Measurements from ENCODE around the gene ZMIZ2. TPM values are rescaled to one million over a fixed set of nuclear protein-coding genes. Genes with fewer than 3 reads are reported as not detected.
"Not testable (repeated sequence)": the region's sequence is repeated elsewhere in the genome, so short reads cannot be mapped to it uniquely, and the experiment has no call there.

ZMIZ2 gene
- total RNA-seq, 1 experiment from 2014 or later = 69.0 TPM

DNA sequence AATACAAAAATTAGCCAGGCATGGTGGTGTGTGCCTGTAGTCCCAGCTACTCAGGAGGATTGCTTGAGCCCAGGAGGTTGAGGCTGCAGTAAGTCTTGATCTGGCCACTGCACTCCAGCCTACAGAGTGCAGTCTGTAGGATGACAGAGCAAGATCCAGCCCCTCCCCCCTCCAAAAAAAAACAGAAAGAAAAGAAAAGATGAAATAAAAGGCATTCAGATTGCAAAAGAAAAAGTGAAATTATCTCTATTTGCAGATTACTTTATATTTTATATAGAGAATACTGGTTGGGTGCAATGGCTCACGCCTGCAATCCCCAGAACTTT, 20.7 kb upstream of the ZMIZ2 start:
- H3K27me3 ChIP-seq (replicated peaks; ENCODE audit: control insufficient read depth, insufficient read depth, low read length) = no peaks in the 10 kb centered on the region
- H3K4me3 ChIP-seq (ENCODE audit: low read depth, low read length) = no peak overlapping the region
- ChIA-PET CTCF (no interaction called here), POLR2A (no interaction called here)
- peaks cover 8% of the 10 kb centered on the region; the same call in 1 of the 2 replicates for H3K4me1 ChIP-seq
- no peaks in the 10 kb centered on the region for H3K9me3 Mint-ChIP-seq (ENCODE audit: unreplicated experiment)
- BruUV-seq (replicated peaks) = no TSS peak
- H3K36me3 Mint-ChIP-seq (ENCODE audit: insufficient read depth, unreplicated experiment) = peaks cover 4% of the 10 kb centered on the region
- no peak overlapping the region for H3K27ac Mint-ChIP-seq (ENCODE audit: unreplicated experiment)
- no peaks in the 10 kb centered on the region for H3K4me1 Mint-ChIP-seq (ENCODE audit: low read depth, unreplicated experiment)
- DNase-seq = no peak
- intact Hi-C loops (cut with micrococcal nuclease; ENCODE audit: unreplicated experiment) = no loop called here
- no peaks in the 10 kb centered on the region for H3K27me3 Mint-ChIP-seq (ENCODE audit: insufficient read depth, unreplicated experiment)
- TF ChIP-seq, protein P1, sequence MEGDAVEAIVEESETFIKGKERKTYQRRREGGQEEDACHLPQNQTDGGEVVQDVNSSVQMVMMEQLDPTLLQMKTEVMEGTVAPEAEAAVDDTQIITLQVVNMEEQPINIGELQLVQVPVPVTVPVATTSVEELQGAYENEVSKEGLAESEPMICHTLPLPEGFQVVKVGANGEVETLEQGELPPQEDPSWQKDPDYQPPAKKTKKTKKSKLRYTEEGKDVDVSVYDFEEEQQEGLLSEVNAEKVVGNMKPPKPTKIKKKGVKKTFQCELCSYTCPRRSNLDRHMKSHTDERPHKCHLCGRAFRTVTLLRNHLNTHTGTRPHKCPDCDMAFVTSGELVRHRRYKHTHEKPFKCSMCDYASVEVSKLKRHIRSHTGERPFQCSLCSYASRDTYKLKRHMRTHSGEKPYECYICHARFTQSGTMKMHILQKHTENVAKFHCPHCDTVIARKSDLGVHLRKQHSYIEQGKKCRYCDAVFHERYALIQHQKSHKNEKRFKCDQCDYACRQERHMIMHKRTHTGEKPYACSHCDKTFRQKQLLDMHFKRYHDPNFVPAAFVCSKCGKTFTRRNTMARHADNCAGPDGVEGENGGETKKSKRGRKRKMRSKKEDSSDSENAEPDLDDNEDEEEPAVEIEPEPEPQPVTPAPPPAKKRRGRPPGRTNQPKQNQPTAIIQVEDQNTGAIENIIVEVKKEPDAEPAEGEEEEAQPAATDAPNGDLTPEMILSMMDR (IDR thresholded peaks at IDR 0.05; ENCODE audit: insufficient read depth in 1 of 2, low read depth in 1 of 2, low read length in 1 of 2, severe bottlenecking in 1 of 2, unreplicated experiment in 1 of 2) = no peak
- H3K36me3 ChIP-seq (ENCODE audit: control insufficient read depth, insufficient read depth, low read length) = no peaks in the 10 kb centered on the region
- H3K4me3 Mint-ChIP-seq (ENCODE audit: unreplicated experiment) = no peak overlapping the region
- no peaks in the 10 kb centered on the region for H3K9me3 ChIP-seq

DNA sequence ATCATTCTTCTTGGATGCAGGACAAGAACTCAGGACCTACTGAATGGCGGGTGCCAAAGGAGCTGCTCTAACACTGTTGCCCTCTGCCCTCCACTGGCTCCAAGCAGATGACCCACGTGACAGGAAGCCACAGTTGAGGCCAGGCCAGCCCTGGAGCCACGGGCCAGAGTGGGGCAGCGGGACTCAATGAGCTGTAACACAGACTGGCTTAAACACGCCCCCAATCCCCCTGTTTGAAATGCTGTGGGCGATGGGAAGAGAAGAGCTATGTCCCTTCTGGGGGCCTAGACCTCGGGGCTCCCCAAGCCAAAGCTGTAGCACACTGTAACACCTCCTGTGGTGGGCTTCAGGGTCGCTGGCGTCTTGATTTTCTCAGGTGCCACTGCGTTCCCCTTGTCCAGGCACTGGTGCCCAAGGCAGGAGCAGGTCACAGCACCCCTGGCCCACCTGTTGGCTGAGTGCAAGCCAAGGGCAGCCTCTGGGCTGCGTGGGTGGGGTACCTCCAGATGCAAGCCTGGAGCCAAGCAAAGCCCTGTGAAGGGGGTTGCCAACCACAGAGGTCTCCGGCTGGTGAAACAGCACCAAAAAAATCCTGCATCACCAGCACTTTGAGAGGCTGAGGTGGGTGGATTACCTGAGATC, 18.6 kb upstream of the ZMIZ2 start:
- H3K9me3 Mint-ChIP-seq (ENCODE audit: unreplicated experiment) = no peaks in the 10 kb centered on the region
- intact Hi-C loops (cut with micrococcal nuclease; ENCODE audit: unreplicated experiment) = no loop called here
- CTCF ChIA-PET = no interaction called here

DNA sequence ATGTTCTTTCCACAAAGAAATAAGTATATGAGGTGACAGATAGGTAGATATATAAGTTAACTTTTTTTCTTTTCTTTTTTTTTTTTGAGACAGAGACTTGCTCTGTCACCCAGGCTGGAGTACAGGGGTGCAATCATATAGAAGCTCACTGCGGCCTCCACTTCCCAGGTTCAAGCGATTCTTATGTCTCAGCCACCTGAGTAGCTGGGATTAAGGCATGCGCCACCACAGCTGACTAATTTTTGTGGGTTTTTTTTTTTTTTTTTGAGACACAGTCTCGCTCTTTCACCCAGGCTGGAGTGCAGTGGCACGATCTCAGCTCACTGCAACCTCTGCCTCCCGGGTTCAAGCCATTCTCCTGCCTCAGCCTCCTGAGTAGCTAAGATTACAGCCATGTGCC, 15.7 kb upstream of the ZMIZ2 start:
- H3K4me3 Mint-ChIP-seq (ENCODE audit: unreplicated experiment); H3K27me3 ChIP-seq (replicated peaks; ENCODE audit: control insufficient read depth, insufficient read depth, low read length); H3K9me3 Mint-ChIP-seq (ENCODE audit: unreplicated experiment); H3K4me1 ChIP-seq; H3K36me3 Mint-ChIP-seq (ENCODE audit: insufficient read depth, unreplicated experiment); intact Hi-C loops (cut with micrococcal nuclease; ENCODE audit: unreplicated experiment); H3K36me3 ChIP-seq (ENCODE audit: control insufficient read depth, insufficient read depth, low read length); H3K9me3 ChIP-seq; POLR2A ChIA-PET; BruUV-seq (replicated peaks); DNase-seq; H3K4me1 Mint-ChIP-seq (ENCODE audit: low read depth, unreplicated experiment); H3K27me3 Mint-ChIP-seq (ENCODE audit: insufficient read depth, unreplicated experiment); H3K27ac Mint-ChIP-seq (ENCODE audit: unreplicated experiment); H3K4me3 ChIP-seq (ENCODE audit: low read depth, low read length): not testable (repeated sequence)
- CTCF ChIA-PET = interaction anchor here (0.7 kb wide), 1 partner anchor 48 kb away, joined by 4 read pairs; no protein-coding TSS in a partner anchor

More for the DNA sequence above, 18.6 kb upstream of the ZMIZ2 start:
- H3K4me1 ChIP-seq = no peaks in the 10 kb centered on the region
- no peak for DNase-seq
- POLR2A ChIA-PET = no interaction called here
- H3K27ac Mint-ChIP-seq (ENCODE audit: unreplicated experiment) = no peak overlapping the region
- H3K9me3 ChIP-seq = no peaks in the 10 kb centered on the region
- H3K36me3 Mint-ChIP-seq (ENCODE audit: insufficient read depth, unreplicated experiment) = no peaks in the 10 kb centered on the region
- no peak overlapping the region for H3K4me3 Mint-ChIP-seq (ENCODE audit: unreplicated experiment)
- no peaks in the 10 kb centered on the region for H3K36me3 ChIP-seq (ENCODE audit: control insufficient read depth, insufficient read depth, low read length)
- H3K4me1 Mint-ChIP-seq (ENCODE audit: low read depth, unreplicated experiment) = no peaks in the 10 kb centered on the region
- no peak overlapping the region for H3K4me3 ChIP-seq (ENCODE audit: low read depth, low read length)
- no TSS peak for BruUV-seq (replicated peaks)
- TF ChIP-seq, protein P1 (IDR thresholded peaks at IDR 0.05; ENCODE audit: insufficient read depth in 1 of 2, low read depth in 1 of 2, low read length in 1 of 2, severe bottlenecking in 1 of 2, unreplicated experiment in 1 of 2) = no peak
- H3K27me3 ChIP-seq (replicated peaks; ENCODE audit: control insufficient read depth, insufficient read depth, low read length) = no peaks in the 10 kb centered on the region
- no peaks in the 10 kb centered on the region for H3K27me3 Mint-ChIP-seq (ENCODE audit: insufficient read depth, unreplicated experiment)
